Transverse colon (tissue), 4 donors: Measurements from ENCODE around the gene KRT27. TPM values are rescaled to one million over a fixed set of nuclear protein-coding genes. Genes with fewer than 3 reads are reported as not detected.

ENCODE experiments used
- DNase-seq: peaks from one replicate; pipeline ENCODE4 v3.0.0-alpha.2; 2019
- H3K27ac ChIP-seq, 4 donors: fragments of 200-600 bp; sonication (generic); 2 replicates each; pipeline ENCODE4 v1.5.1; 2016 to 2018; ENCODE audit warnings: inconsistent platforms in 4 of 4
- H3K27me3 ChIP-seq: fragments of 200-600 bp; sonication (generic); 2 replicates; pipeline ENCODE4 v1.5.1; 2017; ENCODE audit warnings: inconsistent platforms
- H3K36me3 ChIP-seq, 4 donors: fragments of 200-600 bp; sonication (generic); 2 replicates each; pipeline ENCODE4 v1.5.1; 2017 to 2019; ENCODE audit warnings: inconsistent platforms in 4 of 4
- H3K4me1 ChIP-seq, 4 donors: fragments of 200-600 bp; sonication (generic); 2 replicates each; pipeline ENCODE4 v1.5.1; 2017 to 2020; ENCODE audit warnings: inconsistent platforms in 4 of 4
- H3K4me3 ChIP-seq, 4 donors: fragments of 200-600 bp; sonication (generic); 1 replicate in 1 of 4; 2 replicates in 3 of 4; pipeline versions ENCODE4 v1.5.1 to v1.6.1; 2017 to 2019; ENCODE audit warnings: inconsistent platforms in 4 of 4
- H3K9me3 ChIP-seq, 2 donors: fragments of 200-600 bp; sonication (generic); 2 replicates each; pipeline ENCODE4 v1.5.1; 2017 to 2019; ENCODE audit warnings: inconsistent platforms in 2 of 2
- EP300 ChIP-seq: sonication (generic); formaldehyde crosslinking; IDR thresholded peaks from one replicate; pipeline ENCODE4 v1.6.1; 2017; ENCODE audit warnings: antibody characterized with exemption, low read depth
- POLR2A ChIP-seq: fragments of 450-650 bp; IDR thresholded peaks from one replicate; pipeline ENCODE4 v1.6.1; 2016; ENCODE audit warnings: antibody characterized with exemption, mild to moderate bottlenecking, moderate library complexity
- POLR2AphosphoS5 ChIP-seq, 3 donors: sonication (generic); formaldehyde crosslinking; IDR thresholded peaks; one replicate each; pipeline ENCODE4 v1.6.1; 2016; ENCODE audit warnings: antibody characterized with exemption in 3 of 3
- WGBS, 2 donors: methylation state at CpG; one replicate each; pipeline ENCODE4 v1.1.5; 2018; ENCODE audit warnings: low coverage in 1 of 2; 5-methylcytosine and 5-hydroxymethylcytosine counted together
- in situ Hi-C, 4 donors: fragments of 200-750 bp; cut with MboI; loops; one replicate each; pipeline versions ENCODE4 v1.15.0 to v1.15.1; 2017; ENCODE audit warnings: low sequenced_read_pairs in 3 of 4, low pct_ligation_motif_present in 1 of 4, low pct_unique_long_range_greater_than_20kb in 1 of 4
- intact Hi-C: fragments of 100-400 bp; cut with DNase I; formaldehyde crosslinking; loops from one replicate; pipeline ENCODE4 v1.15.1; 2023; ENCODE audit warnings: low total_unique reads
- total RNA-seq, 4 donors: library from RNA; depleted of rRNA; stranded (reverse); fragments of >200 nt; gene quantifications; one replicate each; pipeline ENCODE4 v1.1.0, GENCODE V29; 2016
- TF ChIP-seq, protein P1 (sequence below), 5 experiments: fragments of 200-600 bp in 3 of 5; fragments of 450-650 bp in 2 of 5; sonication (generic) in 3 of 5; IDR thresholded peaks; 1 replicate in 2 of 5; 2 replicates in 3 of 5; pipeline ENCODE4 v1.5.1; 2016 to 2017; ENCODE audit warnings: antibody characterized with exemption in 5 of 5, inconsistent platforms in 3 of 5, mild to moderate bottlenecking in 2 of 5, moderate library complexity in 1 of 5

The KRT27 gene
- total RNA-seq, 4 donors from 2014 or later: 1.1 TPM; not detected in 3

DNA sequence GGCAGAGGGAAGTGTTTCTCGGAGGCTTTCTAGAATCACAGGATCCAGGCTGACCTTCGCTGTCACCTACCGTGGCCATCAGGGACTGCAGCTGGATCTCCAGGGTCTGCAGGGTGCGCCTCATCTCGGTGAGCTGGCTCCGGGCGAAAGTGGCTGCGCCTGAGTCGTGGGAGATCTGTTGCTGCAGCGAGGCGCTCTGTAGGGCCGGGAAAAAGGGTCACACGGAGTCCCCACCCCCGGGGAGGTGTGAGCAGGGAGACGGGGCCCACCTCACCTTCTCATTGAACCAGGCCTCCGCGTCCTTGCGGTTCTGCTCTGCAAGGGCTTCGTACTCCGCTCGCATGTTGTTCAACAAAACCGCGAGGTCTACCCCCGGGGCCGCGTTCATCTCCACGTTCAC lies 14.5 kb upstream of the KRT27 start:
- Histone ChIP-seq H3K9me3 (no peaks in the 10 kb centered on the region), H3K4me3 (no peak overlapping the region), H3K4me1 (no peaks in the 10 kb centered on the region), H3K36me3 (no peaks in the 10 kb centered on the region), H3K27ac (no peak overlapping the region), H3K27me3 (peaks cover 78% of the 10 kb centered on the region)
- in situ Hi-C loops: loop anchor here in 3 of 4 donors (10.0 to 25.0 kb wide), 2 partner anchors 182 to 185 kb away; no protein-coding TSS in a partner anchor
- no peak for TF ChIP-seq EP300
- no peak for TF ChIP-seq POLR2A
- no peak for TF ChIP-seq POLR2AphosphoS5 (IDR thresholded peaks at IDR 0.05)
- TF ChIP-seq, protein P1, sequence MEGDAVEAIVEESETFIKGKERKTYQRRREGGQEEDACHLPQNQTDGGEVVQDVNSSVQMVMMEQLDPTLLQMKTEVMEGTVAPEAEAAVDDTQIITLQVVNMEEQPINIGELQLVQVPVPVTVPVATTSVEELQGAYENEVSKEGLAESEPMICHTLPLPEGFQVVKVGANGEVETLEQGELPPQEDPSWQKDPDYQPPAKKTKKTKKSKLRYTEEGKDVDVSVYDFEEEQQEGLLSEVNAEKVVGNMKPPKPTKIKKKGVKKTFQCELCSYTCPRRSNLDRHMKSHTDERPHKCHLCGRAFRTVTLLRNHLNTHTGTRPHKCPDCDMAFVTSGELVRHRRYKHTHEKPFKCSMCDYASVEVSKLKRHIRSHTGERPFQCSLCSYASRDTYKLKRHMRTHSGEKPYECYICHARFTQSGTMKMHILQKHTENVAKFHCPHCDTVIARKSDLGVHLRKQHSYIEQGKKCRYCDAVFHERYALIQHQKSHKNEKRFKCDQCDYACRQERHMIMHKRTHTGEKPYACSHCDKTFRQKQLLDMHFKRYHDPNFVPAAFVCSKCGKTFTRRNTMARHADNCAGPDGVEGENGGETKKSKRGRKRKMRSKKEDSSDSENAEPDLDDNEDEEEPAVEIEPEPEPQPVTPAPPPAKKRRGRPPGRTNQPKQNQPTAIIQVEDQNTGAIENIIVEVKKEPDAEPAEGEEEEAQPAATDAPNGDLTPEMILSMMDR (IDR thresholded peaks at IDR 0.05): no peak
- intact Hi-C loops: no loop called here
- DNase-seq: no peak
- 86% methylated on average over 27 of the region's 27 CpGs; no CpG with 5 or more reads in 1 of the 2 donors for WGBS, 2 donors

- Histone ChIP-seq H3K9me3 (no peaks in the 10 kb centered on the region), H3K36me3 (no peaks in the 10 kb centered on the region), H3K27ac (no peak overlapping the region), H3K27me3 (peaks cover 65% of the 10 kb centered on the region), H3K4me1 (no peaks in the 10 kb centered on the region), H3K4me3 (no peak overlapping the region)
- in situ Hi-C loops: loop anchor here in 3 of 4 donors (10.0 to 25.0 kb wide), 2 partner anchors 180 to 183 kb away; no protein-coding TSS in a partner anchor
- intact Hi-C loops: no loop called here
- TF ChIP-seq POLR2A: no peak
- TF ChIP-seq POLR2AphosphoS5 (IDR thresholded peaks at IDR 0.05): no peak
- TF ChIP-seq, protein P1 (IDR thresholded peaks at IDR 0.05): no peak
- TF ChIP-seq EP300: no peak
- WGBS, 2 donors: 48 to 67% methylated on average over 6 to 10 of the region's 10 CpGs
- DNase-seq: no peak
Measured at GRCh38 chr17:40795019-40795667, 12.8 kb upstream of the KRT27 start.

DNA sequence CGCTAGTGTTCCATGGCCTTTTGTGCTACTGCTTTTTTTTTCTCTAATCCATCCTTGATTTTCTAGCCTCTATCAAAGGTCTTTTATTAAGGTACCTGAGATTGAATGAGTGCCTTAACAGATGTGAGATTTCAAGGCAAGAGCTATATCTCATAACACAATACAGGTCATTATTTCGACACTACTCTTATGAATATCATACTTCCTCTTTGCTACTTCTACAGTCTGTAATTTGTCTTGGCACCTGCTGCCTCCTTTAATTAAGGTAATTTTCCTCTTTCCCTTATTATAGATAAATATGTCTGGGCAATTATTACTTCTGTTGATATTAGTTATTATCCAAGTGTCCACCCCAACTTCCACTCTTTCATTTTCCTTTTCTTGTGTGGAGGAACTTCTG lies 12.1 kb upstream of the KRT27 start:
- Histone ChIP-seq H3K27ac (no peak overlapping the region), H3K27me3 (peaks cover 59% of the 10 kb centered on the region), H3K9me3 (no peaks in the 10 kb centered on the region), H3K4me1 (no peaks in the 10 kb centered on the region), H3K4me3 (no peak overlapping the region), H3K36me3 (no peaks in the 10 kb centered on the region)
- WGBS, 2 donors: 65 to 79% methylated on average over 2 of the region's 2 CpGs
- in situ Hi-C loops (loop anchor here (5.0 to 25.0 kb wide), 3 partner anchors 172 to 182 kb away; no protein-coding TSS in a partner anchor), intact Hi-C loops (no loop called here)
- TF ChIP-seq, protein P1 (IDR thresholded peaks at IDR 0.05): no peak
- TF ChIP-seq POLR2AphosphoS5 (IDR thresholded peaks at IDR 0.05) (no peak), POLR2A (no peak), EP300 (no peak)
- no peak for DNase-seq

DNA sequence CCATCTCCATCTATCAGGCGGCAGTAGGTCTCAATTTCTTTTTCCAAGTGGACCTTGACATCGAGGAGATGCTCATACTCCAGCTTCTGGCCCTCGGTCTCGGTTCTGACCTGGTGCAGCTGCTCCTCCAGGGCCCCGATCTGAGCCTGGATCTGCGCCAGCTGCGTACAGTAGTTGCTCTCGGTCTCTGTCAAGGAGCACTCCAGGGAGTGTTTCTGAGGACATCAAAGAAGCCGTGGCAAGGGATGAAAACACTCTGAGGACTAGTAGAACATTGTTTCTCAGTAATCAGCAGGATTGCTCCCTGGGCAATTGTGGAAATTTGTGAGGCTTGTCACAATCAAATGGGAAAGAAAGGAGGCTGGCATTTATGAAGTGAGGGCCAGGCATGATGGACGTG lies 11.5 kb upstream of the KRT27 start:
- no peak overlapping the region for H3K27ac ChIP-seq
- peaks cover 53% of the 10 kb centered on the region for H3K27me3 ChIP-seq
- H3K4me3 ChIP-seq: no peak overlapping the region
- intact Hi-C loops: no loop called here
- H3K36me3 ChIP-seq: no peaks in the 10 kb centered on the region
- WGBS, 2 donors: 61 to 73% methylated on average over 3 to 10 of the region's 10 CpGs
- in situ Hi-C loops: loop anchor here (5.0 to 25.0 kb wide), 3 partner anchors 172 to 182 kb away; no protein-coding TSS in a partner anchor
- no peaks in the 10 kb centered on the region for H3K4me1 ChIP-seq
- H3K9me3 ChIP-seq: no peaks in the 10 kb centered on the region
- no peak for DNase-seq
- TF ChIP-seq, protein P1 (IDR thresholded peaks at IDR 0.05): no peak
- TF ChIP-seq POLR2A (no peak), EP300 (no peak), POLR2AphosphoS5 (IDR thresholded peaks at IDR 0.05) (no peak)
